Stimulated activated CD4-positive, alpha-beta T cell treated with anti-CD3 and anti-CD28 coated beads, TNF-alpha, amount 100 ng/mL, for 4 hours (primary cell): Measurements from ENCODE around the gene WASF2.

Experiments
- DNase-seq, 3 experiments: peaks; one replicate each; pipeline ENCODE4 v3.0.0-alpha.2; 2020; ENCODE audit warnings: low read depth in 3 of 3

WASF2 gene

DNA sequence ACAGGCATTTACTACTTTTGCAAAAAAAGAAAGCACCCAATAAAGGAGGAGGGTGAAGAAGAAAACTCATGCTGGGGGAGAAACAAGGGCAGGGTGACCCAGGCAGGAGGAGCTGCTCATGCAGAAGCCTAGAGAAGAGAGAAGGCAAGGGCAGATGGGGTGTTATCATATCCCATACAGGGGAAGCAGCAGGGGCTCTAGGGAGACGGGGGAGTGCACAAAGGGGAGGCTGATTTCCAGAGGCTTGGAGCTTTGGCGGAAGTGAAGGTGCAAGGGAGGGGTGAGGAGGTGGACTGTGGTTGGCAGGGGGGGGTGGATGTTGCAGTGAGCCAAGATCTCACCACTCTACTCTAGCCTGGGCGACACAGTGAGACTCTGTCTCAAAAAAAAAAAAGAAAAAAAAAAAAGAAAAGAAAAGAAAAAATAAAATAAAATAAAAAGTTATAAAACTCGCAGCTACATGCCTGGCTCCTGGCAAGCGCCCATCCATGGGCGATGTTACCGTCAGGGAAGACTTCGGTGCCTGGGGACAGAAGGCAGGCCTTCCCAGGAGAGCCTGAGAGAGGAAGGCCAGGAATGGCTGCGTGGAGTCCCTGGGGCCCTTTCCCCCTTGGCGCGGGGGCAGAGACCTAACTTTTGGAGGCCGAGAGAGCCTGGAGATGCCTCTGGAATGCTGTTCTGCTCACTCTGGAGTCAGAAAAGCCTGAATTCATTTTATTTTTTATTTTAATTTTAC is 112.0 kb downstream of the WASF2 start:
- no peak for DNase-seq

- DNase-seq, result no peak
Measured at GRCh38 chr1:27374362-27375086, 115.4 kb downstream of the WASF2 start, which contains the start of gene FCN3. FCN3 (minus strand) TSS chr1:27374824; CDS start chr1:27374818, 6 bp downstream.

DNA sequence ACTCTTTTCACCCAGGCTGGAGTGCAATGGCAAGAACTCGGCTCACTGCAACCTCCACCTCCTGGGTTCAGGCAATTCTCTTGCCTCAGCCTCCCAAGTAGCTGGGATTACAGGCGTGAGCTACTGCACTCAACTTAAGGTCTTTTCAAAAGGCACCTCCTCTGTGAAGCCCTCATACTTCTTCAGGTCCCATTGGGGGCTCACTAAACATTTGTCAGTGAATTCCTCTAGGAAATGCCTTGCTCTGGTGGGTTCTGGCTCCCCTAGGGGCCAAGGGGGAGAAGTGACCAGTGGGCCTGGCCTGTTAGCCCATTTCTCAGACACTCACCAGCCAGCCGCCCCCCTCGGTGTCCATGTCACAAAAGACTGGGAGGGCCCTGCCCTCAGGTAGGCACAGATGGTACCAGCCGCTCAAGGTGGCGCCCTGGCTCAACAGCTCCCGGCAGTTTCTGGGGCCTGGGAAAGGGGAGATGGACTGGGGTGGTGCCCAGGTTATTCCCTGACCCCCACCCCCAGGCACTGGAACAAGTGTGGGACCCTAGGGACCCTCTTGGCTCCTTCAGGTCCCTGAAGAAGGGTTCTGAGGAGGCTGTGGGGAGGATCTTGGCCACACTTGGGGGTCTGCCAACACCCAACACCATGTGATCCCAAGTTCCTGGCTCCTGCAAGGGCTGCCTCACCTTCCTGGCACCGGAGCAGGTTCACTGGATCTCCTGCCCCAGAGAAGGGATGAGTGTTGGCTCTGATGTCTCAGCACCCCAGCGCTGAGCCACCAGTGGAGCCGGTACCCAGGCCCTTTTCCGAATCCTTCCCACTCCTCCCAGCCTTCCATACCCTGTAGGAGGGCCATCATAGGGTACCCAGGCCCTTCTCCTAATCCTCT is 116.9 kb downstream of the WASF2 start:
- no peak for DNase-seq

DNA sequence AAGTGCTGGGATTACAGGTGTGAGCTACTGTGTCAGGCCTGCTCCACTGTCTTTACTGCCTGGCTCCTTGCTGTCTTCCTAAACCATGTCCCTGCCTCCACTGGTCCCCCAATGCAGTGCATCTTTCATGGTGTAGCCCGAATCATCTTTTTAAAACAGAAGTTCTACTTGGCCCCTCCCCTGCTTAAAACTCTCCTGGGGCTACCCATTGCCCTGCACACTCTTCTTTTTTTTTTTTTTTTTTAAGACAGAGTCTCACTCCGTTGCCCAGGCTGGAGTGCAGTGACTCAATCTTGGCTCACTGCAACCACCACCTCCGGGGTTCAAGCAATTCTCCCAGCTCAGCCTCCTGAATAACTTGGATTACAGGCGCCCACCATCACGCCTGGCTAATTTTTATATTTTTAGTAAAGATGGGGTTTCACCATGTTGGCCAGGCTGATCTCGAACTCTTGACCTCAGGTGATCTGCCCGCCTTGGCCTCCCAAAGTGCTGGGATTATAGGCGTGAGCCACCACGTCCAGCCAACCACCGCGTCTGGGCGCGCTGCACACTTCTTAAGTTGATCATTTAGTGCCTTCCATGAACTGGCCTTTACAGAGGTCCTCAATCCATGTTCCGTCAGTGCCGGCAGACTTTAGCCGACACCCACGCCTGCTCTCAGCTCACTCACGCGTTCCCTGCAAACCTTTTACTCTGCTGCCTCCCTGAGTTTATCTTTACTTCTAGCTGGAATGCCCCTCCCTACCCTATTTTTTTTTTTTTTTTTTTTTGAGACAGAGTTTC is 117.8 kb downstream of the WASF2 start:
- DNase-seq, result no peak

GRCh38 chr1:27368869-27369582 is 120.9 kb downstream of the WASF2 start:
- no peak for DNase-seq

- DNase-seq, result no peak
Measured at GRCh38 chr1:27367160-27367650, 122.8 kb downstream of the WASF2 start.

- DNase-seq, result no peak
Measured at GRCh38 chr1:27366411-27367159, 123.4 kb downstream of the WASF2 start, which contains the start of gene MAP3K6. MAP3K6 (minus strand) TSS chr1:27366961; CDS start chr1:27366597, 364 bp downstream.

DNA sequence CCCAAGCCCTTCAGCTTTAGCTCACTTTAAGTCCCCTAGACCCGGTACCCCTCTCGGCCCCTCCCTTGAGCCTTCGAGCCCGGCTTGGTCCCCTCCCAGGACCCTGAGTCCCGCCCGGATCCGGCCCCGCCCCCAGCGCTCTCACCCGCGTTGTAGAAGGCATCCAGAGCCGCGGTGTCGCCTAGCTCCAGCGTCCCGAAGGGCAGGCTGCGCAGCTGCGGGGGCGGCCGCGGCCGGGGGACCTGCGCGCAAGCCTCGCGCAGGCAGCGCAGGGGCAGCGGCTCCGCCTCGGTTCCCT is 123.9 kb downstream of the WASF2 start:
- DNase-seq, result peak; percentile 45 to 63 (median 45)

- DNase-seq, result peak; percentile 64 to 67 (median 64)
Measured at GRCh38 chr1:27365372-27366112, 124.4 kb downstream of the WASF2 start.

GRCh38 chr1:27364696-27365371 is 125.1 kb downstream of the WASF2 start:
- no peak for DNase-seq

DNA sequence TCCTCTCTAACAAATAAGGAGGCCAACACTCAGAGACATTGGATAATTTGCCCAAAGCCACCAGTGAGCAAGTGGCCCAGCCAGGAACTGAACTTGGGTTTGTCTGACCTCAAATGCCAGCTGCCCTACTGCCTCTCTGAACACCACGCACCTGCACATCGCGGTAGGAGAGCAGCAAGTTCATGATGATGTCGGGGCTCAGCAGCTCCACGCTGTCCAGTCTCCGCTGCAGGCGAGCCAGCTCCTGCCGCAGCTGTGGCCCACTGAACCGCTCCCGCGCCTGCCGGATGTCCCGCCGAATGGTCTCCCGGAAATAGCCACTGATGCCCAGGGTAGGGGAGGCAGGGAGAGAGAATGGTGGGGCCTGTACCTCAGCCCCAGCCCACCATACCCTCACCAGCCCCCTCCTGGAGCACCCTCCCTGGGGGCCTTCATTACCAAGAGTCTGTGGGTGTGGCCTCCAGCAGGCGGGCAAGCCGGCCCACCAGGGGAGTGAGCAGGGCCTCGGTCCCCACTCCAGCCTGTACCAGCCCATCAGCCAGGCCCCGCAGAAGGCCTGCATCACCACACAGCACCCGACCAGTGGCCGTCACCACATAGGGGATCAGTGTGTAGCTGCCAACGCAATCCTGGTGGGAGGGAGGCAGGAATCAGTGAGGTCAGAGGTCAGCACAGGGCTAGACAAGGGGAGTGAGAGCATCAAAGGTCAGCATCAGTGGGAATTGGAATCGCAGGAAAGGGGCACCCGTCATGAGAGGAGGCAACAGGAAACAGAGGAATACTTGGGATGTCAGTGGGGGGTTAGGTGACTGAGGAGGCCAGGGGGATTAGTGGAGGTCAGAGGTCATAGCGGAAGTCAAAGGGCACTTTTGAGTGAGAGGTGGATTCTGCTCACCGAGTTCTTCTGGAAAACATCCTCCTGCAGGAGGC is 125.9 kb downstream of the WASF2 start:
- DNase-seq, result no peak

- DNase-seq, result no peak
Measured at GRCh38 chr1:27361553-27361952, 128.4 kb downstream of the WASF2 start.

- no peak for DNase-seq
Measured at GRCh38 chr1:27361044-27361402, 128.9 kb downstream of the WASF2 start.

DNA sequence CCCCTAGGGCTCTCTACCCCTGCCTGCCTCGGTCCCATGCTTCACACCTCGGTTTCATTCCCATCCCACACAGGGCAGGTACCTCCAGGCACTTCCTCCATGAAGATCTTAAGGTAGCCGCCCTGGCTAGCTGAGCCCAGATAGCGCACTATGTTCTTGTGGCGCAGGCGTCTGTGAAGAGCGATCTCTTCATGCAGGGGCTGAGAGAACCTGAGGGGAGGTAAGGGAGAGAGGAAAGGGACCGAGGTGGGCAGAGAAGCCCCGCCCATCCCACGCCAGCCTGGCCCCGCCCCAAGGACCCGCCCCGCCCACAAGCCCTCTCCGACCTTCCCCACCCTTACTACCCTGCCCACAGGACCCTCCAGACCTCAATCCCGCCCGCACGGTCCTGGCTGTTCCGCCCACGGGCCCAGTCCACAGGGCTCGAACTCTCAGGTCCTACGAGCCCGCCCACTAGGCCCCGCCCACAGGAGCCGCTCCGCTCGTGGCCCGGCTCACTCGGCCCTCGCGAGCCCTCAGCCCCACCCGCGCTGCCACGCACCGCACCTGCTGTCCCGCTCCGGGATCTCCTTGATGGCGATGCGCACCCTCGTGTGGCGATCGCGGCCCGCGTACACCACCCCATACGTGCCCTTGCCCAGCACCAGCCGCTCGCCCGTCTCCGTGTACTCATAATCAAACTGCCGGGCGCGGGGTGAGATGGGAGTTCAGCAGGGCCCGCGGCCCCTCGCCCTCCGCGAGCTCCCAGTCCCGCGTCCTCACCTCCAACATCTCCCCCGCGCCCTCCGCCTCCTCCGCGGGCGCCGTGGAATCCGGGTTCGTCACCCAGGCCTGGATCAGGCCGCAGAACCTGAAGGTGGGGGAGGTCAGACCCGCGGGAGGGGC is 129.6 kb downstream of the WASF2 start:
- peak in 2 of 3 experiments; percentile 27 to 30 for DNase-seq

DNA sequence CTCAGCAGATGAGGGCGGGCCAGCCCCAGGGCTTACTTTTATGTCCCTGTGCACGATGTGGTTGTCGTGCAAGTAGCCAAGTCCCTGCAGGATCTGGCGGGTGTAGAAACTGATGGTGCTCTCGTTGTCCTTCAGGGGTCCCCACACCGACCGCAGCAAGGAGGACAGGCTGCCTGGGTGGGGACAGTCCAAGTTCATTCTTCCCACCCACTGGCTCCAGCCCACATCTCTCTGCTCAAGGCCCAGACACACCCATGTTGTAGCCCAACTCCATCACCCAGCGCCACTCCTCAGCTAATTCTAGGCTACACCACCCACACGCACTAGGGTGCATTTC is 130.2 kb downstream of the WASF2 start:
- no peak for DNase-seq

DNA sequence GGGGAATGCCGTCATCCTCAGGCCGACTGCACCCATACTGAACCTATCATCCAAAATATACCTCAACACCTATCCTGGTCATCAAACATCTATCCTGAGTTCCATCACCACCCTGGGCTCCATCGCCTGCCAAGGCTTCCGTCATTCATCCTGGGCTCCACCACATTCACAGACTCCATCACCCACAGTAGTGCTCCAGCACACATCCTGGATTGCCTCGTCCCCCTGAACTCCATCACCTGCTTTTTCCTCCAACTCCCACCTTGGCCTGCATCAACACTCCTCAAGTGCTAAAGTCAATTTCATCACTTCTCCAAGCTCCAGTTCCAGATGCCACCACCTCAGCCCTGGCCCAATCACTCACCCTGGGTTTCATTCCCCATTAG is 131.0 kb downstream of the WASF2 start:
- no peak for DNase-seq
